ENCODE measurements around the gene CERS4.
"Not testable (repeated sequence)": the region's sequence is repeated elsewhere in the genome, so short reads cannot be mapped to it uniquely, and the experiment has no call there.

CERS4 gene

DNA sequence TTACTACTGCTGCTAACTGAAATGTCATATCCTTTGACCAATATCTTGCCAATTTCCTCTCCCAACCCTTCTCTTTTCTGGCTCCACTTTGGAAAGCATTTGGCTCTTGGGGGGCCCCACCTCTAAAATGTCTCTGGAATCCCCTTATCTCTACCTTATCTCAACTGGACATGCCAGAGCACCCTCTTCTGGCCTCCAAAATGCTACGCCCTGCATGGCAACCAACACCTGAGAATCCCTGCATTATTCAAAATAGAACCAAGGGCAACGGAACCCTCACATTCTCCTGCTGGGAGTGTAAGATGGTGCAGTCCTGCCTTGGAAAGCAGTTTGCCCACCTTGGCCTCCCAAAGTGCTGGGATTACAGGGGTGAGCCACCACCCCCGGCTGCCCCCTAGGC is 35.3 kb downstream of the CERS4 start:
- no peak for DNase-seq (ENCODE audit: low read depth)
- H3K4me3 ChIP-seq (ENCODE audit: low read depth, low read length): no peak overlapping the region
- TF ChIP-seq, protein P1, sequence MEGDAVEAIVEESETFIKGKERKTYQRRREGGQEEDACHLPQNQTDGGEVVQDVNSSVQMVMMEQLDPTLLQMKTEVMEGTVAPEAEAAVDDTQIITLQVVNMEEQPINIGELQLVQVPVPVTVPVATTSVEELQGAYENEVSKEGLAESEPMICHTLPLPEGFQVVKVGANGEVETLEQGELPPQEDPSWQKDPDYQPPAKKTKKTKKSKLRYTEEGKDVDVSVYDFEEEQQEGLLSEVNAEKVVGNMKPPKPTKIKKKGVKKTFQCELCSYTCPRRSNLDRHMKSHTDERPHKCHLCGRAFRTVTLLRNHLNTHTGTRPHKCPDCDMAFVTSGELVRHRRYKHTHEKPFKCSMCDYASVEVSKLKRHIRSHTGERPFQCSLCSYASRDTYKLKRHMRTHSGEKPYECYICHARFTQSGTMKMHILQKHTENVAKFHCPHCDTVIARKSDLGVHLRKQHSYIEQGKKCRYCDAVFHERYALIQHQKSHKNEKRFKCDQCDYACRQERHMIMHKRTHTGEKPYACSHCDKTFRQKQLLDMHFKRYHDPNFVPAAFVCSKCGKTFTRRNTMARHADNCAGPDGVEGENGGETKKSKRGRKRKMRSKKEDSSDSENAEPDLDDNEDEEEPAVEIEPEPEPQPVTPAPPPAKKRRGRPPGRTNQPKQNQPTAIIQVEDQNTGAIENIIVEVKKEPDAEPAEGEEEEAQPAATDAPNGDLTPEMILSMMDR (IDR thresholded peaks at IDR 0.05; ENCODE audit: low read depth, low read length, missing control alignments): no peak

DNA sequence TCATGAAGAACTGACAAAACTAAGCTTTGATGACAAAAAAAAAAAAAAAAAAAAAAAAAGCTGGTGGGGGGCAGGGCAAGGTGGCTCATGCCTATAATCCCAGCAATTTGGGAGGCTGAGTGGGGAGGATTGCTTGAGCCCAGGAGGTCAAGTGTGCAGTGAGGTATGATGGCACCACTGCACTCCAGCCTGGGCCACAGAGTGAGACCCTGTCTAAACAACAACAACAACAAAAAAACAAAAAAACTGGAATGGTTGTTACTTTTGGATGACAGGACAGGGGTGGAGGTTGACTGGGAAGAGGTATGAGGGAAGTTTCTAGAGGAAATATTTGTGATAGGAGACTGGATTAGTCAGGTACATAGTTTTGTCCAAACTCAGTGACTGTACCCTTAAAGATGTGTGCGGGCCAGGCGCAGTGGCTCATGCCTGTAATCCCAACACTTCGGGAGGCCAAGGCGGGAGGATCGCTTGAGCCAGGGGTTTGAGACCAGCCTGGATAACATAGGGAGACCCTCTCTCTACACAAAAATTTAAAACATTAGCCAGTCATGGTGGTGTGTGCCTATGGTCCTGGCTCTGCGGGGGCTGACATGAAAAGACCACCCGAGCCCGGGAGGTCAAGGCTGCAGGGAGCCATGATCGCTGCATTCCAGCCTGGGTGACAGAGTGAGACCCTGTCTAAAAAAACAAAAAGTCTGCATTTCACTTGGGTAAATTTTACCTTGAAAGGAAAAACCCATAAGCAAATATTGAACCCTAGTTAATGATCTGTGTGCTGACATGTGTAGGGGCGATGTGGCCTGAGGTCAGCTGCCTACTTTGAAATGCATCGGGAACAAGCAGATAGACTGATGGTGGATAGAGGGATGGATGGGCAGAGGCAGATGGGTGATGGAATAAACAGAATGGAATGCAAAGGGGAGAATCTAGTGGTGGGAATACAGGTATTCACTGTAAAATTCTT is 37.0 kb downstream of the CERS4 start:
- no peak overlapping the region for H3K4me3 ChIP-seq (ENCODE audit: low read depth, low read length)
- TF ChIP-seq, protein P1 (IDR thresholded peaks at IDR 0.05; ENCODE audit: low read depth, low read length, missing control alignments): no peak
- no peak for DNase-seq (ENCODE audit: low read depth)

DNA sequence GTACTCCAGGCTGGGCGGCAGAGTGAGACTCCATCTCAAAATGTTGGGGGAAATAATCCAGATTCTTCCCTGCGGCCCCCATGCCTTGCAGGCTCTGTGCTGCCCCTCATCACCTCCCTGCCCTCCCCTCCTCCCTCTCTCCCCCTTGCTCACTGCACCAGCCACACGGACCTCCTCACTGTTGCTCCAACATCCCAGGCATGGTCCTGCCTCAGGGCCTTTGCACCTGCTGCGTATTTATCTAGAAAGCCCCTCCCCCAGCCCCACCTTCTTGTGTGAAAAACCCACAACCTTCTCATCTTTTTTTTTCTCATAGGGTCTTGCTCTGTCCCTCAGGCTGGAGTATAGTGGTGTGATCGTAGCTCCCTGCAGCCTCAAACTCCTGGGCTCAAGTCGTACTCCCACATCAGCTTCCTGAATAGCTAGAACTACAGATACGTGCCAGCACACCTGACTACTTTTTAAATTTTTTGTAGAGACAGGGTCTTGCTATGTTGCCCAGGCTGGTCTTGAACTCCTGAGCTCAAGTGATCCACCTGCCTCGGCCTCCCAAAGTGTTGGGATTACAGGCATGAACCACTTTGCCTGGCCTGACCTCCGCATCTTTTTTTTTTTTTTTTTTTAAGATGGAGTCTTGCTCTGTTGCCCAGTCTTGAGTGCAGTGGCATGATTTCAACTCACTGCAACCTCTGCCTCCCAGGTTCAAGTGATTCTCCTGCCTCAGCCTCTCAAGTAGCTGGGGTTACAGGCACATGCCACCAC is 38.1 kb downstream of the CERS4 start:
- H3K4me3 ChIP-seq (ENCODE audit: low read depth, low read length); DNase-seq (ENCODE audit: low read depth): not testable (repeated sequence)

DNA sequence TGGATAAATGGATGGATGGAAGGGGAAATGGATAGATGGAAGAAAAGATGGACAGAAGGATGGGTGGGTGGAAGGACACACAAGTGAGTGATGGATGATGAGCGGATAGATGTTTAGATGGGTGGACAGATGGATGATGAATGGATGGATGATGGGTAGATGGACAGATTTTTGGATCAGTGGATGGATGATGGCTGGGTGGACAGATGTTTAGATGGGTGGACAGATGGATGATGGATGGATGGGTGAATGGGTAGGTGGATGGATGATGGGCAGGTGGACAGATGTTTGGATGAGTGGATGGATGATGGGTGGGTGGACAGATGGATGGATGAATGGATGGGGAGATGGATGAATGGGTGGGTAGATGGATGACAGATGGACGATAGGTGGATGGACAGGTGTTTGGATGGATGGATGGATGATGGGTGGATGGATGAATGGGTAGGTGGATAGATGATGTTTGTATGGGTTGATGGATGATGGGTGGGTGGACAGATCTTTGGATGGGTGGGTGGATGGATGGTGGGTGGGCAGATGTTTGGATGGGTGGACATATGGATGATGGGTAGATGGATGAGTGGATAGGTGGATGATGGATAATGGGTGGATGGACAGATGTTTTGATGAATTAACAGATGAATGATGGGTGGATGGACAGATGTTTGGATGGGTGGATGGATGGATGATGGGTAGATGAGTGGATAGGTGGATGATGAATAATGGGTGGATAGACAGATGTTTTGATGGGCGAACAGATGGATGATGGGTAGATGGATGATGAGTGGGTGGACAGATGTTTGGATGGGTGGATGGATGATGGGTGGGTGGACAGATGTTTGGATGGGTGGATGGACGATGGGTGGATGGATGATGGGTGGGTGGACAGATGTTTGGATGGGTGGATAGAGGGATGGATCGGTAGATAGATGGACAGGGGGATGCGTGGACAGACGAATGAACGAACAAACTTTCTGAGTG is 39.5 kb downstream of the CERS4 start:
- TF ChIP-seq, protein P1 (IDR thresholded peaks at IDR 0.05; ENCODE audit: low read depth, low read length, missing control alignments): no peak
- H3K4me3 ChIP-seq (ENCODE audit: low read depth, low read length): no peak overlapping the region
- no peak for DNase-seq (ENCODE audit: low read depth)

DNA sequence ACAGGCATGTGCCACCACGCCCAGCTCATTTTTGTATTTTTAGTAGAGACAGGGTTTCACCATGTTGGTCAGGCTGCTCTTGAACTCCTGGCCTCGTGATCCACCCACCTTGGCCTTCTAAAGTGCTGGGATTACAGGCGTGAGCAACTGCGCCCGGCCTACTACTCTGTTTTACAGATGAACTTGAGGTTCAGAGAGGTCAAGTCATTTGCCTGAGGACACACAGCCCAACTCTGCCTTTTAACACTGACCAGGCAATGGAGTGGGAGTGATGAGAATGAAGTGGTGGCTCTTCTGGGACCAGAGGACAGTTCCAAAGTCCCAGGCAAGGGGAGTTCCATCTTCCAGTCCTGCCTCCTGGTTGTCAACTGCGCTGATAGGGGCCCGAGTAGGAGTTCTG is 41.4 kb downstream of the CERS4 start:
- no peak for DNase-seq (ENCODE audit: low read depth)
- TF ChIP-seq, protein P1 (IDR thresholded peaks at IDR 0.05; ENCODE audit: low read depth, low read length, missing control alignments): no peak
- no peak overlapping the region for H3K4me3 ChIP-seq (ENCODE audit: low read depth, low read length)

DNA sequence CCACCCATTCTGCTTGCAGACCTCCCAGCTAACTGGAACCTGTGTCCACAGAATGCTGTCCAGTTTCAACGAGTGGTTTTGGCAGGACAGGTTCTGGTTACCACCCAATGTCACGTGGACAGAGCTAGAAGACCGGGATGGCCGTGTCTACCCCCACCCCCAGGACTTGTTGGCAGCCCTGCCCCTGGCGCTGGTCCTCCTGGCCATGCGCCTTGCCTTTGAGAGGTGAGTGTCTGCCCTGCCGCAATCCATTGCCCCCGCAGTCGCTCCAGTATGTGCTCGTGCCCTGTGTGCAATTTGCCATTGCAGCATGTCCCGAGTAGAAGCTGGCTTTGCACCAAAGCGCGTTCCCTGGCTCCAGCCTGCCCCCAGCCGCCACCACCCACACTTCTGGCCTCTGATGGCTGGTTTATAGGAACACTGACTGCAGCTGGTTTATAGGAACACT is 41.9 kb downstream of the CERS4 start:
- no peak for DNase-seq (ENCODE audit: low read depth)
- H3K4me3 ChIP-seq (ENCODE audit: low read depth, low read length): no peak overlapping the region
- TF ChIP-seq, protein P1 (IDR thresholded peaks at IDR 0.05; ENCODE audit: low read depth, low read length, missing control alignments): no peak
